Superior temporal gyrus (tissue), 1 donor: ENCODE results near the gene CDCA5.

ENCODE experiments used
- DNase-seq: peaks from one replicate; pipeline ENCODE4 v3.0.0-alpha.2; 2016; ENCODE audit errors: extremely low spot score

Gene CDCA5

GRCh38 chr11:65107751-65108468 is 24.1 kb upstream of the CDCA5 start:
- DNase-seq, result no peak

- DNase-seq, result no peak
Observed at GRCh38 chr11:65107078-65107477, 23.2 kb upstream of the CDCA5 start.

- DNase-seq, result peak; percentile 46
Observed at GRCh38 chr11:65104628-65105027, 20.8 kb upstream of the CDCA5 start.

- DNase-seq, result no peak
Observed at GRCh38 chr11:65103476-65103875, 19.6 kb upstream of the CDCA5 start.

GRCh38 chr11:65102142-65103095 is 18.6 kb upstream of the CDCA5 start:
- DNase-seq, result peak; percentile 88

- DNase-seq, result no peak
Observed at GRCh38 chr11:65100674-65101350, 17.0 kb upstream of the CDCA5 start.

GRCh38 chr11:65096926-65097325 is 13.1 kb upstream of the CDCA5 start:
- no peak for DNase-seq

- peak; percentile 92 for DNase-seq
Observed at GRCh38 chr11:65095974-65096806, 12.3 kb upstream of the CDCA5 start, which contains the start of gene VPS51. Gene VPS51 (plus strand): TSS chr11:65096214. CDS start chr11:65096251, 37 bp downstream.

- no peak for DNase-seq
Observed at GRCh38 chr11:65095427-65095826, 11.6 kb upstream of the CDCA5 start.

GRCh38 chr11:65090628-65091027 is 6.8 kb upstream of the CDCA5 start:
- DNase-seq, result peak; percentile 77

- no peak for DNase-seq
Observed at GRCh38 chr11:65089621-65090020, 5.8 kb upstream of the CDCA5 start.

- no peak for DNase-seq
Observed at GRCh38 chr11:65087827-65088226, 4.0 kb upstream of the CDCA5 start.

GRCh38 chr11:65087216-65087615 is 3.4 kb upstream of the CDCA5 start:
- no peak for DNase-seq

GRCh38 chr11:65086809-65087208 is 3.0 kb upstream of the CDCA5 start:
- DNase-seq, result no peak

- DNase-seq, result no peak
Observed at GRCh38 chr11:65085446-65085845, 1.6 kb upstream of the CDCA5 start.

- DNase-seq, result no peak
Observed at GRCh38 chr11:65084598-65085375, 947 bp upstream of the CDCA5 start.

GRCh38 chr11:65083134-65083833 is 556 bp downstream of the CDCA5 start:
- no peak for DNase-seq

- DNase-seq, result no peak
Observed at GRCh38 chr11:65078786-65079342, 5.0 kb downstream of the CDCA5 start.

GRCh38 chr11:65078151-65078550 is 5.7 kb downstream of the CDCA5 start:
- no peak for DNase-seq

GRCh38 chr11:65077451-65077850 is 6.4 kb downstream of the CDCA5 start:
- DNase-seq, result no peak
